Measurements from ENCODE around the gene TBCD.
A peak's percentile ranks its signal among the peaks of the same experiment; 100 is the strongest.

TBCD gene

GRCh38 chr17:82835766-82836512, 84.1 kb downstream of the TBCD start:
- no peak for DNase-seq

DNA sequence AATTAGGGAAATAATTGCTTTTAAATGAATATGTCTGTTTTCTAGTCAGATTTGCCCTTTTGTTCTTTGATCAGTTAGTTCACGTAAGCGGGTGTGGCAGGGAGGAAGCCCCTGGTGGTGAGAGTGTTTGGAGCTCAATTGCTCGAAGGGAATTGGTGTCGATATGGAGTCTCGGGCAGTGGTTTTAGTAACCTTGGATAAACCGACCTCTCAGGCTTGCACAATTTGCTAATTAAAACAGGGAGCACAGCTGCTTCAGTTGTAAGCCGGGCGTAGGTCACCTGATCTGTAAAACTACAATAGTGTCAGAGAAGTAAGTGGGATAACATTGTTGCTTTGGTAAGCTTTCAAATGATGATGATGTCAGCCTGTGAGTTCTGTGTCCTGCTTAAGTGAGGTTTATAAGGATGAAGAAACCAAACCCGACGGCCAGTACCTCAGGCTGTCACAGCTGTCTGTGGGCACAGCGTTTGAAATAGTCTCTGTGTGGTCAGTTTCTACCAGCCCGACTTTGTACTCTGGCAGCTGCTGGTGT, 85.0 kb downstream of the TBCD start:
- no peak for DNase-seq

DNA sequence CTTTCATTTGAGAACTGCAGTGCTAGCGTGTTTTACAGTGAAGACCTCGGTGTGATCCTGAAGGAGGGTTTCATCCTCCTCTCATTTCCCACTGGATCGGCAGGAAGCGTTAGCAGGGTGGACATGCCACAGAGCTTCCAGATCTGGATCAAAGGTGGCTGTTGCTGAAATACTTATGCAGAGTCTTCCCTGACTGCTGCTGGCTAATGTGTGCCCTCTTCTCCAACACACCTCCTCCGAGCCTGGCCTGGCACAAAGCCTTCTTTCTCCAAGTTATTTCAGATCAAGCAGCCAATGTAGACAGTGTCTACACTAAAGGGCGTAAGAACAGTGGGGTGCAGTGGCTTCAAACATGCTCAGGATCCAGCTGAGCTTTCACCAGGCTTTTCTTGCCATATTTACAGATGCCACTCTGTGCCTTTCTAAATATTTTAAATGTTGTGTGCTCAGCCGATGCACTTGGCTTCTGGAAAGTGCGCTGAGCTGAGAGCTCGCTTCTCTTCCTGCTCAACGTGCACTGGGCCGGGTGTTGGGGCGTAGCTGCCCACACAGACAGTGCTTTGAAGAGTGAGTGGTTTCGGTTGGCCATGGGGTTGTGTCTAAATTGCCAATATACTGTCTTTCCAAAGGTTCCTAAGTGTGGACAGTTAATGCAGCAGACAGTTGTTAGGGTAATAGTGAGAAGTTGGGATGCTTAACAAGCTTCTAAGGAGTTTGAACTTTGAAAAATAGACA, 85.9 kb downstream of the TBCD start:
- DNase-seq = no peak

- no peak for DNase-seq
Observed at GRCh38 chr17:82838386-82839063, 86.7 kb downstream of the TBCD start.

DNA sequence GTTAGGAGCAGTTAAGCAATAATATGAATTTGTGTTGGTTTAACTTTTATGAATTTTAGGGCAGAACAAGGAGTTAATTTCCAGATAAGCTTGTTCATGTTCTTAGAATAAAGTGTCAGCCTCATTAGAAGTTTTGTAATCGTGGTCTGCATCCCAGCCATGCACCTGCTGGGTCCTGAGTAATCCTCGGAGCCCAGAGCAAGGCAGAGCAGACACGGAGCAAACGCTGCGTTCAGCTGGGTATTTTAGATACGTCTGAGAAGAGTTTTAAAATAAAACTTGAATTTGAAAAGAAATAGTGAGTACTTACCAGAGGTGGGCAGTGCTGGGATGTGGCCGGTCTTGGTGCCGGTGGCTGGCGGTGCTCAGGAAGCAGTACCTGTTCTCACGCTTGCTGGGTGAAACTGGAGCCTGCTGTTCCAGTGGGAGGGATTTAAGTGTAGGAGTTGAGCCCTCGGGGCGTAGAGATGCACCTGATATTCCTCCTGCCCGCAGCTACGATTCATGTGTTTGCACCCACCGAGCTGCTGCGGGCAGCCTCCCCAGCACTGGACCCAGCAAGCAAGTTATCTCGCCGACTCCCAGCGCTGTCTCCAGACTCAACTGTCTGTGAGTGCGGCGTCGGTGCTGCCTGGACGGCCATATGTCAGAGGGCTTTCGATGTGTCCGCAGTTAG, 87.9 kb downstream of the TBCD start, which contains the start of gene ZNF750:
TSS of gene ZNF750 (minus strand) at position 406 of the 676 bp plus-strand sequence. CDS start 7,568 bp downstream, outside the sequence.
- no peak for DNase-seq

DNA sequence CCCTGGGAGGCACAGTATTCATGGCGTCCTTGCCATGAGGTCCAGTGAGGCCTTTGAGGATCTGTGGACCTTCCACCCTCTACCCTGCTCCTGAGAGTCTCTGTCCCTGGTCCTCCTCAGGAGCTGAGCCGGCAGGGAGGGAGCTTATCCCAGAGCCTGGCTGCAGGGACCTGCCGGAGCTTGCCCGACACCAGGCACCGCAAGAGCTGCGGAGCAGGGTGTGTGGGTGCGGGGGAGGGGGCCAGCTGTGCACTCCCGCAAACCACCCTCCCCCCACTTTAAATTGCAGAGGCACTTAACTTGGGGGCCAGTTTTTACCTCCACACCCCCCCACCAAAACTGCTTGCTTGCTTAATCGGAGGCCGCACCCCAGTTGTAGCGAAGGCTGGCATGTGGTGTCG, 88.6 kb downstream of the TBCD start:
- no peak for DNase-seq

- DNase-seq = no peak
Observed at GRCh38 chr17:82841921-82842596, 90.2 kb downstream of the TBCD start.

DNA sequence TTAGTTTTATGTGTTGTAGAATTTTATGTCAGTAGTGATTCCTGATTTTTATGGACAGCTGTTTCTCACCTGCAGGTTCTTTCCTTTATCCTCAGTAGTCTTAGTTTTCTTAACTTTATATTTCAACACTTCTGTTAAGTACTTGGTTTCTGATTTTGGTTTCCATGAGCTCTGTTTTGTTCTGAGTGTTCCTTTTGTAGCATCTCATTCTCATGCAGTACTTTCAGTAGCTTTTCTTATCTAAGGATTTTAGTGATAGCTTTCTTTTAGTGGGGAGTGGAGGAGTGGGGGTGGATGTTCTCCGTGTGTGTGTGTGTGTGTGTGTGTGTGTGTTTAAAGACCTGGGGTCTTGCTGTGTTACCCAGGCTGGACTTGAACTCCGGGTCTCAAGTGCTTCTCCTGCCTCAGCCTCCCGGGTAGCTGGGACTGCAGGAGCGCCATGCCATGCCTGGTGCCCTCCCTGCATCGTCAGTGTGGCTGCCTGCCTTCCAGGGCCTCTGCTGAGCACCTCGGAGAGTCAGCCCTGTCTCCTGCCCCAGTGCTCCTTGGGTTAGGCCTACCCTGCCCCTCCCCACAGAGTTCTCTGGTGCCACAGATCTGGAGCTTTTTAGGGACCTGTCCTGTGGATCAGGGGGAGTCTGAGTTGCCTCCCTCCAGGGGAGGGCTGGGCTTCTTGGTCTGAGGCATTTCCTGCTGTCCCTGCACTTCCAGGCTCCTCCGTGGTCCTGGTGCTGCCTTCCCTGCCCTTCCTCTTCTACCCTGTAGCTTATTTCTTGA, 92.2 kb downstream of the TBCD start:
- no peak for DNase-seq

DNA sequence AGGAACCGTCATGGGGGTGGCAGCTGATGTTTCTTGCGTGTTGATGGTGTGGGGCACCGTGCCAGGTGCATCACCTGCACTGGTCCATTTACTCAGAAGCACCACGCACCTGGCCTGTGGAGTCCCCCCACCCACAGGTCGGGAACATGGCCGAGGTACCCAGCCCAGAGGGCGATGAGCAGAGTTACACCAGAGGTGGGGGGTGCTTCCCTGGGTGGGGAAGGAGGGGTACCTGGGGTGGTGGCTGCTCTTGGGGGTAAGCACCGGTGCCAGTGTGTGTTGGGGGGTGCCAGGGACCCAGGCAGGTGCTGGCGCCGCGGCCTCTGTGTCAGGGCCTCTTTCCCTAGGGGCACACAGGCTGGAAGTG, 92.9 kb downstream of the TBCD start:
- no peak for DNase-seq

DNA sequence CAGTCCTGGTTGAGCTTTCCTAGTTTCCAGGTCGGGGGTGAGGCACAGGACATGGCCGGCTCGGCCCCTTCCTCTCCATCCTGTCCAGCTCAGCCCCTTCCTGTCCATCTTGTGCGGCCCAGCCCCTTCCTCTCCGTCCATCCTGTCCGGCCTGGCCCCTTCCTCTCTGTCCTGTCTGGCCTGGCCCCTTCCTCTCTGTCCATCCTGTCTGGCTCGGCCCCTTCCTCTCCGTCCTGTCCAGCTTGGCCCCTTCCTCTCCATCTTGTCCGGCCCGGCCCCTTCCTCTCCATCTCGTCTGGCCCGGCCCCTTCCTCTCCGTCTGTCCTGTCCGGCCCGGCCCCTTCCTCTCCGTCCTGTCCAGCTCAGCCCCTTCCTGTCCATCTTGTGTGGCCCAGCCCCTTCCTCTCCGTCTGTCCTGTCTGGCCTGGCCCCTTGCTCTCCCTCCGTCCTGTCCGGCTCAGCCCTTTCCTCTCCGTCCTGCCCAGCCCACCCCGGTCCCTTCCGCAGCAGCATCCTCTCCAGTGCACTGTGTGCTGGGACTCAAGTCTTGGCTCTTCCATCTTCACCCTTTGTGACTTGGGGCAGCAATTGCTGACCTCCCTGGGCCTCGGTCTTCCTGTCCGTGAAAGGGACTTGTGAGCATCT, 93.4 kb downstream of the TBCD start:
- DNase-seq = no peak

DNA sequence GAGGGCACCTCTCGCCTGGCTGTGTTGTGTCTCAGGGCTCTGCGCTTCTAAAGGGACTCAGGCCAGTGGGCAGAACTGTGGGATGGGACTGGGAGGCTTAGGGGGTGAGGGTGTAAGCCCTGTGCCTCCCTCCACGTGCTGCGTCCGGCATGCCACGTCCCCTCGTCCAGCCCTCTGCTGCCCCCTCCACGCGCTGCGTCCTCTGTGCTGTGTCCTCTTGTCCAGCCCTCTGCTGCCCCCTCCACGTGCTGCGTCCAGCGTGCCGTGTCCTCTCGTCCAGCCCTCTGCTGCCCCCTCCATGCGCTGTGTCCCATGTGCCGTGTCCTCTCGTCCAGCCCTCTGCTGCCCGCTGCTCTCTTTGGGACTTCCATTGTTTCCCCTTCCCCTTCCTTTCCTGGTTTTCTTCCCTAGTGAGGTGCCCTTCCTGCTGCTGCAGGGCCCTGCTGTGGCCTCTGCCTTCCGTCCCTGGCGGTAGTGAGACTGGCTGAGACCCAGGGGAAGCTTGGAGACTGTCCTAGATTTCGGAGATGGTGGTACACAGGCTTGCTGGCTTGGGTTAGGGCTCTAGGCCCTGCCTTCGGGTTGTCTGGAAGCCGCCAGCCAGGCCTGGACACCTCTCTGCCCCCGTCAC, 94.3 kb downstream of the TBCD start:
- no peak for DNase-seq

GRCh38 chr17:82848022-82848592, 96.2 kb downstream of the TBCD start:
- DNase-seq = peak; percentile 49

DNA sequence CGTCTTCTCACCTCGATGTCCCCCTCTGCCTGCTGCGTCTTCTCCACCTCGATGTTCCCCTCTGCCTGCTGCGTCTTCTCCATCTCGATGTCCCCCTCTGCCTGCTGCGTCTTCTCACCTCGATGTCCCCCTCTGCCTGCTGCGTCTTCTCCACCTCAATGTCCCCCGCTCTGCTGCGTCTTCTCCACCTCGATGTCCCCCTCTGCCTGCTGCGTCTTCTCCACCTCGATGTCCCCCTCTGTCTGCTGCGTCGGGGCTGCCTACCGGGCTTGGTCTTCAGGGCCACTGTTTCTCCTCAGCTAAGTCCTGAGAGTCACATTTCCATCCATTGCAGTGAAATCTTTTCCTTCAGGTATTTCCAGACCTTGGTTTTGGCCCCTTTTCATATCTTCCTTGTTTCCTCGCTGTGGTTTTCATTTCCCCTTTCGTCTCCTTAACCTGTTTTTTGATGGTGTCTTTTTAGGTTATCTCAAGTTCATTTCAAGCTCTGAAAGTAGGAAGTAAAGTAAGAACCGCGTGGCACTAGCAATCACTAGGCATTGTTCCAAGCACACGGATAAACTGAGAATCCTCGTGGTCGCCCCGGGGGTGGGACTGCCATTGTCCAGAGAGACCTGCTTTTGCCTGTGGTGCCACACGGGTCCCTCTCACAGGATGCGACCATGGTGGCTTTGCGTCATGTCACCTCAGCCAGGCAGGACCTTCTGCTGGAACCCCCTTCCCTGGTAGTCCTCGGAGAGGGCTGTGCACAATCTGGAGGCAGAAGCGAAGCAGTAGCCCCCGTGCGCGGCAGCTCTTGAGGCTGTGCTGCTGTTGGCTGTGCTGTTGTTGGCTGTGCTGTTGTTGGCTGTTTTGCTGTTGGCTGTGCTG, 97.4 kb downstream of the TBCD start:
- DNase-seq = no peak

DNA sequence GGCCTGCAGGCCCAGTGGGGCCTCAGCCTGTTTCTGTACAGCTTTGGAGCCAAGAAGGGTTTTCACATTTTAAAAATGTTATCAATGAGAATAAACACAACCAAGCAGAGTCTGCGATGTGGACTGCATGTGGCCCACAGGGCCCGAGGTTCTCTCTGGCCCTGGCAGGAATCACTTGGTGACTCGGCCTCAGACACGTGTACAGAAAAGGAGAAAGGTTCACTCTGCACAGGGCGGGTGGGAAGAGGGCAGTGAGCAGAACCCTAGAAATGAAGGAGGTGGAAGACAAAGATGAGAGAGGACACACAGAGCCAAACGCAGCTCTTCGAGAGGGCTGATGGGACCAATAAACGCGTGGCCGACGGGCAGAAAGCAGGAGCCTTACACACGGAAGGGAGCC, 99.5 kb downstream of the TBCD start:
- DNase-seq = no peak

GRCh38 chr17:82854226-82854625, 102.4 kb downstream of the TBCD start:
- DNase-seq = no peak

- DNase-seq = no peak
Observed at GRCh38 chr17:82856361-82856760, 104.5 kb downstream of the TBCD start.

DNA sequence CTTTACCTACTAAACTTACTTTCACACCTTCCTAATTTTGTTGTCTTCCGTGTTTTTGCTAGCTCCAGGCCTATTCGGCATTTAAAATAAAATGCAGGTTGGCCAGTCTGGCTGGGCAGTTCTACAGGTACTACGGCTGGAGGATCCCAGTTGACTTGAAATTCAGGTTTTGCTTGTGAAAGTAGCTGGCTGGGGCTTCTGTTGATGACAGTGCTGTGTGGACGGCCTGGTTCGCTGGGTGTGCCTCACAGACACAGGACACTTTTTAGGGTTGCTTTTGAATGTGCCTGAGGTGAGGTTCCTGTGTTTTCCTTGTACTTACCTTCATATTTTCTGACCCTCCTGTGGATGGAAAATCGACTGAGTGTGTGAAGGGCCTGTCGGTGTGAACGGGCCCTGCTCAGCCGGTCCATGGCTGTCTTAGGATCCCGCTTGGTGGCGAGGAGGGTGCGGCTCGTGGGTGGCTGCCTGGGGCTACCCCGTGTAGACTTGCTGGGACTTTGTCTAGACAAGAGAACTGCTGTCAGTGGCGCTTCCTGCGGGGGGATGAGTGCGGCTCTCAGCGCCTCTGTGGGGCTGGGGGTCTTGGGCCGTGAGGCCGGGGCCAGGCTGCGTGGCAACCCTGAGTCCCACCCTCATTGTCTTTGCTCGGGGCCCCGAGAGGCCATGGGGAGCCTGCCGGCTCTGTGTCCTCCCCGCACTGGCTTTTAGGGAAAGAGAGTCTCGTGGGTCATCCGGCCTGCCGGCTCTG, 106.7 kb downstream of the TBCD start:
- no peak for DNase-seq

Measured in activated CD8-positive, alpha-beta memory T cell treated with anti-CD3 and anti-CD28 coated beads, Interleukin-2, amount 50 U/mL, for 4 hours (primary cell).